HG03442 (cell line): ENCODE data around the gene SMKR1.
"Not testable (repeated sequence)": the region's sequence is repeated elsewhere in the genome, so short reads cannot be mapped to it uniquely, and the experiment has no call there.

Experiments used
- ATAC-seq: cut with Tn5 transposase; IDR thresholded peaks from one replicate; pipeline ENCODE4 v1.9.1; 2021; ENCODE audit warnings: mild to moderate bottlenecking, moderate library complexity; ENCODE audit not compliant: unreplicated experiment

SMKR1 gene

DNA sequence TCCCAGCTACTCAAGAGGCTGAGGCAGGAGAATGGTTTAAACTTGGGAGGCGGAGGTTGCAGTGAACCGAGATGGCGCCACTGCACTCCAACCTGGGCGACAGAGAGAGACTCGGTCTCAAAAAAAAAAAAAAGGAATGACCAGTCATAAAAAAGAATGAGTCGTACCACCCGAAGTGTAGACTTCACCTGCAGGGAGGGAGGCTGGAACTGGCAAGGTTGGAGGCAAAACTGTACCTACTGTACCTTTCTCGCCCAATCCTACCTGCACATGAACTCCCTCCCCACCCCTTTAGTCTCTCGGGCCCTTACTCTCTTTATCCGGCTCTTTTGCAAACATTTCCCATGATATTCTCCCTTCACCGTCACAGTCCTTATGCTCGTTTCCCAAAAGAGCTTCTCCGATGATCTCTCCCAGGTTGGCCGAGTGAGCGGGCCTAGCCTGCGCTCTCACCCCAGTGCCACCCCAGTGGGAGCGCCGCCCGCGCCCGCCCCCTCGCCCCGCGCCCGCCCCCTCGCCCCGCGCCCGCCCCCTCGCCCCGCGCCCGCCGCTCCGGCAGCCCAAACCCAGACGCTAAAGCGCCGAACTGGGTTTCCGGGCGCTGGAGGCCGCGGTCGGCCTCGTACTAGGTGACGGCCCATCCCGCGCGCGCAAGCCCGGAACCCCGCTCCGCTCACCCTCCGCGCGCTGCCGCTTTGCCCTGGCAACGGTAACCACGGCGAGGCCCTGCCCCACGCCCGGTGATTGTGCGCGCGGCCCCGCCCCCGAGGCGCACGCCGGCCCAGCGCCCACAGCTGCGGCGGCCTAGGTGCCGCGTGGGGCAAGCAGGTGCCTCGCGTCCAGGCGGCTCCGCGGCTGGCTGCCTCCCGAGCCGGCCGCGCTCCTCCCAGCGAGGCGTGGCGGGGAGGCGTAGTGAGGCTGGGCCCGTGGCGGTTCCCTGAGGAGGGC is at the start of gene SMKR1:
SMKR1 (plus strand) TSS at position 772 of the 948 bp plus-strand sequence. CDS start 294 bp downstream, outside the sequence.
- ATAC-seq: peak; percentile 87

DNA sequence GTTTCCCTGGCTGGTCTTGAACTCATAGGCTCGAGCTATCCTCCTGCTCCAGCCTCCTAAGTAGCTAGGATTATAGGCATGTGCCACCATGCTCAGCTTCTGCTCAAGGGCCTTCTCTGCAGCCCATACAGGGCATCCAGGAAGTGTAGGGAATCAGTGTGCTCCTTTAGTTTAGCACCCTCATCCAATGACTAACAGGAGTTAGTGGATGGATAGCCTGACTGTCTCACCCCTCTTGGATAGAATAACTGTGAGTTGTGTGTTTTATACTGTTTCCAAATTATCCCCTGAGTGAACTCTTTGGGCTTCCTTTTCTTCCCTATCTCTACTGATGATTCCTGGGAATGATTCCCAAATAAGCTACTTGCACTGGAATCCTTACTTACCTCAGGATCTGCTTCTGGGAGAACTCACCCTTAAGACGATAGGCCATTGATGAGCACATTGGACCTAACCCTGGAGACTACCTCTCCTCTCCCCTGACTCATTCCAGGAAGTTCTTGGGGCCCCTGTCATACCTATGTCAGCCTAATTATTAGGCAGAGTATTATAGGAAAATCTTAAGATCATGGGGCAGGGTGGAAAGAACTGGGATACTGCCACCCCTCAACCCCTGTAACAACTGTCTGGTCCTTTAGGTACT is 49.6 kb upstream of the SMKR1 start:
- ATAC-seq: no peak

DNA sequence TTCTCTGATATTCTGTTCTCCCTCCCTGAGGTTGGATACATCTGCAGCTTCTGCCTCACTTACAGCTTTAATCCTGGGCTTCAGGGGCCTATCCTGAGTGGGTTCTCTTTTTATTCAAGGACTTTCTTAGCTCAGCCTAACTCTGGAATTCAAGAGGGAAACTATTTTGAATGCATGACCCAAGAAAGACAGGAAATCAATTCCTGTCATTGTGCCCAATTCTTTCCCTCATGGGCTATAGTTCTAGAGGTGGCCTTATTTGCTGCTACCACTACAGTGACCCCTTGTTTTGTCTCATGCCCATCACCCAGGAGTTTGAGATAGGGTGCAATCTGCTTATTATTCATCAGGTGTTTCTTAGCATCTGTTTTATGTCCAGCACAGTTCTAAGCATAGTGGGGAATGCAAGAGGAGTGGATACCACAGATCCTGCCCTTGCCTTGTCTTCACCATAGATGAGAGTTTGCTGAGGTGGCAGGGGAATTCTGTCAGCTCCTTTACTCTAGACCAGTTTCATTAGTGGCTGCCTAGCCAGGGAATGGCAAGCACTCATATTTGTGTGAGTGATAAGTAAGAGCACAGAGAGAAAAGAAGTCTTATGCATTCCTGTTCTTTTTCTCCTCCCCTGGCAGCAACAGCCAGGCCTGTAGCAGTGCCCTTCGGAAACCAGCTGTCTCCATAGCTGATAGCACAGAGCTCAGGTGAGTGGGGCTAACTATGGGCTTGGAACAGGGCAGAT is 48.7 kb upstream of the SMKR1 start:
- no peak for ATAC-seq

GRCh38 chr7:129454249-129454551 is 48.1 kb upstream of the SMKR1 start:
- ATAC-seq: no peak

DNA sequence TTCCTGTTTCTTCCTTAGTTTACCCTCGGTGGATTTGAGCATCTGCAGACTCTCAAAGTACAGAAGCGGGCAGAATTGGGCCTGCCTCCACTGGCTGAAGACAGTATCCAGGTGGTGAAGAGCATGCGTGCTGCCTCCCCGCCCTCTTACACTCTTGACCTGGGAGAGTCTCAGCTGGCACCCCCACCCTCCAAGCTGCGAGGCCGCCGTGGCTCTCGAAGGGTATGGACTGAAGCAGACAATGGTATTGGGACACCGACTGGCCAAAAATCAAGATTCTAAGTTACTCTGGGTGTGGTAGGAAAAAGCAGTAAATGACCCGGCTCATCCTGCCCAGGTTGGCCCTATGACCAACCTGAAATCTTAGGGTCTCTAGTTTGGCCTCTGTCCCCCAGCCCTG is 45.9 kb upstream of the SMKR1 start:
- ATAC-seq: no peak

DNA sequence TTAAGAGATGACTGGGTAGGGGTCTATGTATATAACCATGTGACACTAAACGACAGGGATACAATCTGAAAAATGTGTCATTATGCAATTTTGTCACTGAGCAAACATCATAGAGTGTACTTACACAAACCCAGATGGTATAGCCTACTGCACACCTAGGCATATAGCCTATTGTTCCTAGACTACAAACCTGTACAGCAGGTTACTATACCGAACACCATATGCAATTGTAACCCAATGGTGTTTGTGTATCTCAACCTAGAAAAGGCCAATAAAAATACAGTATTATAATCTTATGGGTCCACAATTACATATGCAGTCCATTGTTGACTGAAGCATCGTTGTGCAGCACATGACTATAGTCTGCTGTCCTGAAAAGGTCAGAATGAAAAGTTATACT is 45.2 kb upstream of the SMKR1 start:
- ATAC-seq: no peak

DNA sequence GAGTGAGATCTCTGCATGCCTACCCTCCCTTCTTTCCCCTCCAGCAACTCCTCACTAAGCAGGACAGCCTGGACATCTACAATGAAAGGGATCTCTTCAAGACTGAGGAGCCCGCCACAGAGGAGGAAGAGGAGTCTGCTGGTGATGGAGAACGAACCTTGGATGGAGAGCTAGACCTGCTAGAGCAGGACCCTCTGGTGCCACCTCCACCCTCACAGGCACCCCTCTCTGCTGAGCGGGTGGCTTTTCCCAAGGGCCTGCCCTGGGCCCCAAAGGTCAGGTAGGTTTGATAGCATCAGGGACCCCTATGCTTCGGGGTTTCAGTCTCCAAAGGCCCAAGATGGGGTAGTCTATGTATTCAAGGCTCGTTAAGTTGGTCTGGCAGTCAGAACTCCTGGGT is 44.2 kb upstream of the SMKR1 start:
- no peak for ATAC-seq

GRCh38 chr7:129461809-129462208 is 40.5 kb upstream of the SMKR1 start:
- ATAC-seq: no peak

DNA sequence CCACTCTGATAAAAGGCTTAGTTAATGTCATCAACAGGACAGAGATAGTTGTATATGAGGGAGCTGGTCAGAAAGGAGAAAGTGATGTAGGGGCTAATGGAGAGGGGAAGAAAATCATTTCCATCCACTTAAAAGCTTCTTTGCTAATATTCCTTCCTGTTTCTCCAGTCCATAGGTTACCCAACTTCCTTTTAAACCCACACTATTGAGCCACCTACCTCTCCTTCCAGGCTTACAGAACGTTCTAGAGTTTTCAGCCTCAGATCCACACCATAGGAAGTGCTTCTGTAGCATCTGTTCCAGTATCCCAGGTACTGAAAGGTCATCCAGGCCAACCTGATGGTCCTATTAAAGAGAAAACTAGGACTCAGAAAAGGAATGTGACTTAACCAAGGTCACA is 39.9 kb upstream of the SMKR1 start:
- ATAC-seq: no peak

GRCh38 chr7:129464194-129464593 is 38.1 kb upstream of the SMKR1 start:
- no peak for ATAC-seq

GRCh38 chr7:129465080-129465479 is 37.3 kb upstream of the SMKR1 start:
- ATAC-seq: no peak

DNA sequence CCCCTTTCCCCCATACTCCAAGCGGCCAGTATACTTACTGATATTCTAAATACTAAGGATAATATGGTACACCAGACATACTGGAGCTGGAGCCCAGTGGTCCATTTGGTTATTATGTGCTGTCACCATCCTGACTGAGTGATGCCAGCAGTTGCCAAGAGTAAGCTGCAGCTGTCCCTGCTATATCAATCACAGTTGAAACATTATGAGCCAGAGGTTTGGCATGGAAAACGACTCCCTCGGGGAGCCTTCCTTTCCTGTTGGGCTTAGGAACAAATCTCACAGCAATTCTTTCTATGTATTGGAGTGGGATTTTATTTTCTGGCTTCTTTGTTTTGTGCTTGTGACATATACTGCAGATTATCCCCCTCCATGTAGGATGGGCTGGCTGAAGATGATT is 35.5 kb upstream of the SMKR1 start:
- no peak for ATAC-seq

DNA sequence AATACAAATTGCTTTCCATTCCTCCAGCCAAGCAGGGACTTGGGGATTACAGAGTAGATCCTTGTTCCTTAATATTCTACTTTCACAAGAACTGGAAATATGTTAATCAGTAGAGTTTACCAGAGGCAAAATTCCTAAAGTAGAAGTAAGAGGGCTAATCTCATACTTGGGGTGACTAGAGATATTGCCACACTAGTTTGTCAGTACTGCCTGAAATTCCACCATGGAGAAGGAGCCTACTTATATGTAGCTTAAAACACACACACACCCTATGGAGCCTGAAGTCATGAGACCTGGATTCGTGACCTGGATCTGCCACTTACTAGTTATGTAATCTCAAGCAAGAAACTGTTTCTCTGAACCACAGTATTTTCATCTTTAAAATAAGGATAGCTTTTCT is 34.2 kb upstream of the SMKR1 start:
- no peak for ATAC-seq

- no peak for ATAC-seq
Measured at GRCh38 chr7:129468547-129468946, 33.8 kb upstream of the SMKR1 start.

DNA sequence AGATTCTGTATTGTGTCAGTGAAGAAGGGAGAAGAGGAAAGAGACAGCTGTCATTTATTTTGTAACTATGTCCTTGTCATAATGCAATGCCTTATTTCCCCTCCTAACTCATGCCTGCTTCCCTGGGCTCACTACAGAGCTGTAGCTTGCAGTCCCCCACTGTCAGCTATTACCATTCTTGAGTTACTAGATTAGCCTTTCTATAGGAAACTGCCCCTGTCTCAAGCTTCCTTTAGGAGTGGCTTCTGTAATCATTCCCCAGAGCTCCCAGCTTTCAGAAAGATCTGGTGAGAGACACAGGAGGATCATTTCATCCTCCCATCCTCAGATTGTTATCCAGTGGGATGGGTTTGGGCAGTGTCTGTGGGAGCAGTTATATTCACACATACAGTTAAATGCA is 32.4 kb upstream of the SMKR1 start:
- ATAC-seq: no peak

DNA sequence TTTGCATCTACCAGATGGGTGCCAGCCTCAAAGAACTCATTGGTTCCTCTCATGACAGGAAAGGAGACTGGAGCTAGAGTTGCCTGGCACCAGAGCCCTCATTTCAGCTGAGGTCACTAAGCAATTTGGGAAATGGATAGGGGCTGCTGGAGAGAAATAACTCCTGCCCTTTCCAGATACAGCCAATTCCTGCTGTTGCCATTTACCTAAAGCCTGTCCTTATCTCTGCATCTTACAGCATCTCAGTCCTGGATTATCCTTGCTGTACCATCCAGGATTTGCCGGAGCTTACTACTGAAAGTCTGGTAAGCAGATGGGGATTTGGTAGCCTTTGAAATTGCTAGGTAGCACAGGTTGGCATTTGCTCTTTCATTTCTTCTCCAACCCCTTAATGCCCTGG is 31.9 kb upstream of the SMKR1 start:
- no peak for ATAC-seq

DNA sequence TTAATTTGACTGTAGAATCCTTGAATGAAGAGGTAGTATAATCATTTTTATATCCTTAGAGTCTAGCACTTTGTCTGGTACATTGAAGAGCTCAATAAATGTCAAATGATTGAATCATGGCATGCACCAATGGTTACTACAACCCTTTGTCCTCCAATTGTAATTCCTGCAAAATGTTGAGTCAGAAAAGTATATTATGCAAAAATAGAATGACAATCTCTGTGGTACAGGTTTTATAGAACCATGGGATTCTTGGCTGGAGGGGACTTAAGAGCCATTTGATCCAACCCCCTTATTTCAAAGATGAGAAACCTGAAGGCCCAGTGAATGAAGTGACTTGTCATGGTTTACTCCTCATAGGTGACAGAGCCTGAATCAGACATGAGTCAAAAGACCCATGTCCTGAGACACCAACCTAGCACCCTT is 30.9 kb upstream of the SMKR1 start:
- ATAC-seq: no peak

- not testable (repeated sequence) for ATAC-seq
Measured at GRCh38 chr7:129475931-129476330, 26.4 kb upstream of the SMKR1 start.

GRCh38 chr7:129476398-129476797 is 25.9 kb upstream of the SMKR1 start:
- ATAC-seq: not testable (repeated sequence)

DNA sequence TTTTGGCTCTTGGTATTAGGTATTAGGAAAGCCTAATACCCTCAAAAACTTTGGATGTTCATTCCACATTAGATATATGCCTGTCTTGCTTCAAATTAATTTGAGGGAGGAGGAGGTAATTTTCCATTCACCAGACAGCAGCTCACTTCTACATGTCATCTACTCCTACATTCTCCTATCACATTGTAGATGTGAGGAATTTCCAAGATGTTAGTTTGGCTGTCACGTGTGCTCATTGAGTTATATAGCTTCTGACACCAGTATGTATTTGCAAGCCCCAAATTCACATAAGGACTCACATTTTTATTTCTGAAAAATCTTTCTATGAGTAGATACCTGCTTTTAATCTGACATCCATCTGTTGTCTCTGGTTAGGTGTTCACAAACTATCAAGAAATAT is 22.5 kb upstream of the SMKR1 start:
- no peak for ATAC-seq

DNA sequence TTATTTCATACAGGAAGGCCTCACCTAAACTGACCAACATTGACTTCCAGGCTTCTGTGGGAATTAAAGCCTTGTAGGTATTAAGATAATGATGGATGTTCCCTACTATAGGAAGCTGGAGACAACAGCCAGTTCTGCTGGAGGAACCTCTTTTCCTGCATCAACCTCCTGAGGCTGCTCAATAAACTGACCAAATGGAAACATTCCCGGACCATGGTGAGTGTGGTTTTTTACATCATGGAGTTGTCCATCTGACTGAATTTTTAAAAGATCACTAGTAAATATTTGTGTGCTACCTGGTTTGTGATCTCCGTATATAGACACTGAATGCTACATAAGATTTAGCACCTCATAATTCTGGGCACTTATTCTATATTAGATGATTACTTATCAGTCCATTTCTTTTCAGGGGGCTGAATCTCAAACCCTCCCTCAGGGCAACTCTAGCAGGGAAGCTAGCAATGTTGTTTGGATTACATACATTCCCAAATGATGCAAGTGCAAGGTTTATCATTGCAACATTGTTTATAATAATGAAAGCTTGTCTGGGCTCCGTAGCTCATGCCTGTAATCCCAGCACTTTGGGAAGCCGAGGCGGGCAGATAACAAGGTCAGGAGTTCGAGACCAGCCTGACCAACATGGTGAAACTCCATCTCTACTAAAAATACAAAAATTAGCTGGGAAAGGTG is 21.5 kb upstream of the SMKR1 start:
- ATAC-seq: no peak
